GM18498 (cell line): ENCODE results near the gene ZNF516.

ENCODE experiments used
- ATAC-seq: cut with Tn5 transposase; IDR thresholded peaks from one replicate; pipeline ENCODE4 v1.9.1; 2021; ENCODE audit warnings: mild to moderate bottlenecking, moderate library complexity; ENCODE audit not compliant: unreplicated experiment

The ZNF516 gene

DNA sequence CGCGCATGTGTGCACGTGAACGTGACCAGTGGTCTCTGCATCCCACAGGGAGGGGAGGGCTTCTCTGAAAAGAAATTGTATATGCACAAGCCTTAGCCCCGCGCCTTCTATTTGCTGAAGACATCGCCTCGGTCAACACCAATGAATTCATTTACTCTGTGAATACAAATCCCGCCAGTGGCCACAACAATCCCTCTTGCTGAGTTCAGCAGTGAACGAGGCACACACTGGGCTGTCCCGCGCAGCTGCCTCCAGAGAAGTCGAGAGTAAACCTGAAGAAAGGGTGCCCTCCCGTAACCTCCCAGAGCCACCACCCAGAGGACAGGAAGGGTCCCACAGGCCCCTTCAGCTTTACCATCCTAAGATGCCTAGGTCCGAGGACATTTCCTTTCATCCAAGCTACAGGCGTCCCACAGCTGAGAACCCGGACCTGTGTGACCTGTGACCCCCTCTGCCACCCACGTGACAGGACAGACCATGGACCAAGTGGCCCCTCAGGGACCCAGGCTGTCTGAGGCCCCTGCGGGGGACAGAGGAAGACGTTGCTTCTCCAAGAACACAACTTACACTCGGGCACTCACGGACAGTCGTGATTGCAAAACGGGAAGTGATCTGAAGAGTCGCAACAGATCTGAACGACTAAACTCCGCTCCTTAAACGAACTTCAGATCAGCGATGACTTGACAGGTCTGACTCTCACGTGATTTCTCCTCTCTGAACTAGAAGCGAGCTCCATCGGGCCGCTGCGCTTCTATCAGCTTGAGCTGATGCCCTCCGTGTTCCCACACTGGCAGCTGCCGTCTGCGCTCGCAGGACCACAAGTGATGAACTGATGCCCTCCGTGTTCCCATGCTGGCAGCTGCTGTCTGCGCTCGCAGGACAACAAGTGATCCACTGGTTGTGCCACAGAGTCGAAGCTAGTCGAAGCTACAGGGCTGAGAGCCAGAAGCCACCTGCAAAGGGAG lies 92.7 kb downstream of the ZNF516 start:
- no peak for ATAC-seq

DNA sequence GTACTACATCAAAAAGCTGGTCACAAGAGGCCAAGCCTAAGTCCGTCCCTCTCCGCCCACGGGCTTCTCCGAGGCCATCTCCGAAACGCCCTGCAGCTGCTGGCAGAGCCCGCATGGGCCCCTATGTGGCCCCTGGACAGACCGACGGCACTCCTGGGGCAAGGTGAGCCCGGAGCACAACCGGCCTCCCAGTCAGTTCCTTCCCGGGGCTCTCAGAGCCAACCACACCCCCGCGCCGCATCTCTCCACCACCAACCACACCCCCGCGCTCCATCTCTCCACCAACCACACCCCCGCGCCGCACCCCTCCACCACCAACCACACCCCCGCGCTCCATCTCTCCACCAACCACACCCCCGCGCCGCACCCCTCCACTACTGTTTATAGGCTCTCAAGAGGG lies 93.5 kb downstream of the ZNF516 start:
- ATAC-seq = no peak

DNA sequence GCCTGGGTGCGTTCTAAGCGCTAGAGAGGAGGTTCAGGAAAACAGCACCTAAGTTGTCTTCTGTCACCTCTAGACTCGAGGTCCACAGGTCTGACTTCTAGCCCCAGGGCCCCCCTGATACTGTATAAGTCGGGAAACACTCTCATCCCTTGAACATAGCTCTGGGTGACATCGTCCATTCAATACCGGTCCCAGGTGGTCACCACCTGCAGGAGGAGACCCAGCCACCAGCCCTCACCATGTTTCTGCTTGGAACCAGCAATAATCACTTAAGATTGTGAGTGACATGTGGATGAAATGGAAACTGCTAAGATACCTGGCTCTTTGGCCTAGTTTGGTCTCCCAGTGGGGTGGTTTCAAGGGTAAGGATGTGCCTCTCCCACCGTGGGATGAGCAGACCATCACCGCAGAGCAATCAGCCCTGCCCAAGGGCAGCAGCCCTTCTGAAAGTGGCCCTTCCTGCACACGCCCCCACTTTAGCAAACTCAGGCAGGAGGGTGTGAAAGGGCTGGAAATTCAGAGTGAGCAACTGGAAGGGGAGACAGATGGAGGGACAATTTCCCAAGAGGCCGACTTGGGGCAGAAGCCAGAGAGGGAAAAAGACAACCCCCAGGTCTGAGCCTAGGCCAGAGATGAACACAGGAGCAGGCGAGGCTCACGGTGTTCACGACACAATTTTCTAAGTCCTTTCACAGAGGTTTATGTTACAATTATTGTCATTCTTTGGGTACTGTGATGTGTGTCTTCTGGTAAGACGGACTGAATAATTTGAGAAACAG lies 95.2 kb downstream of the ZNF516 start:
- ATAC-seq = no peak

DNA sequence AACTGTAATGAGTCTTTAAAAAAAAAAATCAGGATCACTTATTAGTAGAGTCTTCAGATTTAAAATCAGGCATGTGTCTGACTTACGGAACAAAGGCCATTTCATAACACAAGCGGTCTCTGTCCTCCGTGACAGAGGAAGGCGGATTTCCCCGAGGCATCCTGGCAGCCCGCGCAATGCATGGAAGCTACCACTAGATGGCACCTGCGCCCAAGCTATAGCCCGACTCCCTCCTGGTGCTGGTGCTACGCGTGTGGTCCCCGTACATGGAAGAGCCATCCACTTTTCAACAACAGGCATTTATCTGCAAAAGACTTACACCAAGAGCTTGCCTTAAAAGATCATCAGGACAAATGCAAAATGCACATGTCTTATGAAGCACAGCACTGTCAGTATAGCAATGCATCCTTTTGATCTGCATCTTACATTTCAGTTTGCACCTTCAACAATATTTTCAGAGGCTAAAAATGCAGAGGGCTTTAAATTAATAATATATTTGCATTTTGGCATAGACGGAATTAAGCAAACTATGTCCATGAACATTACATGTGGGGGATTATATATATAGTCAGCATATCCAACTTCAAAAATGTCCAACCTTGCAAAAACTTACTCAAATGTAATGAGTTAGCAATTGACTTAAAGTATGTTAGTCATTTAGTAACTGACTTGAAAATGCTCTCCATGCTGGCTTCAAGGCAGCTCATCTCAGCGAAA lies 96.0 kb downstream of the ZNF516 start:
- peak; percentile 90 for ATAC-seq

DNA sequence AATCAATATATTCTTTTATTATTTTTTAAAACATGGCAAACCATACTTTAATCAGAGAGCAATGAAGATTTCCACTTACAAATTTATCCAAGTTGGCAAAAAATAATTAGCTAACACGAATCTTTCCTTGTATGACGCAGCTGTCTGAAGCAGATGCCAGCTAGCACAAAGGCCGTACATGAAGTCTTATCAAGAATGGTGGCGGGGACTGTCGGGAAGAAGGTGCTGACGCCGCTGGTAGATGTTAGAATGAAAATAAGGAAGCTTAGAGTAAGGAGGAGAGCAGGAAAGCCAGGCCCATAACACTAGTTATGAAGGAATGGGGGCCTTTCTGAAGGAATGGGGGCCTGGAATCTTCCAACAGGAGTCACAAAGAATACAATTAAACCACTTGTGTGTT lies 96.7 kb downstream of the ZNF516 start:
- no peak for ATAC-seq

DNA sequence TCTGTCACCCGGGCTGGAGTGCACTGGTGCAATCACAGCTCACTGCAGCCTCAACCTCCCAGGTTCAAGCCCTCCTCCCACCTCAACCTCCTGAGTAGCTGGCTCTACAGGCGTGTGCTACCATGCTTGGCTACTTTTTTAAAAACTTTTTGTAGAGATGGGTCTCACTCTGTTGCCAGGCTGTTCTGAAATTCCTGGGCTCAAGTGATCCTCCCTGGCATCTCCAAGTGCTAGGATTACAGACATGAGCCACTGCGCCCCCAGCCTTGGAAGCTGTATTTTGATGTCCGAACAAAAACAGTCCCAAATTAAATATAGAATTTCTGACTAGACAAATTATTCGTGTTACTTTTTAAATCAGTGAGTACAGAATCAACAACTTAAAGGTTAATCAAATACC lies 97.4 kb downstream of the ZNF516 start:
- no peak for ATAC-seq

DNA sequence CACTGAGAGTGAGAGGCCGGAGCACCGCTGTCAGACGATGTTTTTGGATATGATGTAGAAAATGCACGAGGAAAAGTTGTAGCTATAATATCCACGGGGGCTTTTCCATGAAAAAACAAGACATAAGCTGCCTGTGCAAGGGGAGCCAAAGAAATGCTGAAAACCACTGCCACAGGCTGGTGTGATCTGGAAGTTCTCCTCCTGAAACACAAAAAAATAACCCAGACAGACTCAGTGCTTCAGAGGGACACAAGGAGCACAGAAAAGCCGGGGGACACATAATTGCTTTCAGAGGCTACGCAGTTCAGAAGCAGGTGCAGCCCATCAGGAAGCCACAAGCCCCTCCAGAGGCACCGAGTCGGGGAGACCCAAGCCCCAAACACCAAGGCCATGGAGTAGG lies 98.2 kb downstream of the ZNF516 start:
- no peak for ATAC-seq

DNA sequence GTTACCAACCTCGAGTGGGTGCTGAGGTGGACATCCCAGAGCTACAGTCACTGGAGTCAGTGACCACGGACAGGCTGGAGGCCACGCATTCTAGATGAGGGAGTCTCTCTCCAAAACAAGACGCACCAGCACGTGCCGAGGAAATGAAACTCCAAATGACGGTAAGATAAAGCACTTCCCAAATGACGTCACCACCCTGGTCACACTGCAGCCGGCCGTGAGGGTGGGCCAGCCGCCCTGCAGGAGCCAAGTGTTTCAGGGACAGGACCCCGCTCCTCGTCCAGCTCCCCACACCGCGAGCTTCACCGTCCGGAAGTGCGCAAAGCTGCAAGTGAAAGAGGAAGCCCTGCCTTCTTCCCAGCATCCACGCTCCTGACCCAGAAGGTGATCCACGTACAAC lies 99.4 kb downstream of the ZNF516 start:
- ATAC-seq = no peak

DNA sequence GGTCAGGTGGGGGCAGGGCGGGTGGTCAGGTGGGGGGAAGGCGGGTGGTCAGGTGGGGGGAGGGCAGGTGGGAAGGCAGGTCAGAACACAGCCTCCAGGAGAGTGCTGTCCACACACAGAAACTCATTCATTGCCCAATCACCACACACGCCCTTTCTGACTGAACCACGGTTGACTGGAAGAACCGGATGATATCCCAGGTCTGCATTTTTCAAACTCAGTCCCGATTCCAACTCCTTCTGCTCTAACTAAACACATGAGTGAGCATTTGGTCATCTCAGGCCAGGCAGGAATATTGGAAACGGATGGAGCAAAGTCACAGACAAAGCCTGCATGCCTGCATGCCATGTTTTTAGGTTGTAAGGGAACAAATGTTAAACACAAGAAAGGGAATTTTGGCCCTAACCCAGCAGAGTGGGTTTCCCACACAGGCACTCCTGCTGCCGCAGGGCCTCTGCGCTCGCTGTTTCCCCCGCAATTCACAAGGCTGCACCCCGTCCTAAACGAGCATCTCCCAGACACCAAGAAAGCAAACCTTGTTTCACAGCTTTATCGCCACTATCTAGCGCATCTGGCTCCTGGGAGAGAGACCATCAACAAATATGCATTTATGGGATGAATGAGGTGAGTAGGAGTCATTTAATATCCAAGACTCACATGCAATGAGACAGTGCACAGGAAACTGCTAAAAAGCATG lies 100.1 kb downstream of the ZNF516 start:
- no peak for ATAC-seq

DNA sequence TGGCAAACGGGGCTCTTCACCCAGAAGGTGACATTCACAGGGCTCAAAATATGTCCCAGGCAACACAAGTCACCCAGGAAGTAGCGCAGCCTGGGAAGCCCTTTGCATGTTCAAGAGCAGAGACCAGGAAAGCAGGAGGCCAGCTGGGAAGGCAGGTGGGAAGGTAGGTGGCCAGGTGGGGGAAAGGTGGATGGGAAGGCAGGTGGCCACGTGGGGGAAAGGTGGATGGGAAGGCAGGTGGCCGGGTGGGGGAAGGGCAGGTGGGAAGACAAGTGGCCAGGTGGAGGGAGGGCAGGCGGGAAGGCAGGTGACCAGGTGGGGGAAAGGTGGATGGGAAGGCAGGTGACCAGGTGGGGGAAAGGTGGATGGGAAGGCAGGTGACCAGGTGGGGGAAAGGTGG lies 102.7 kb downstream of the ZNF516 start:
- no peak for ATAC-seq

DNA sequence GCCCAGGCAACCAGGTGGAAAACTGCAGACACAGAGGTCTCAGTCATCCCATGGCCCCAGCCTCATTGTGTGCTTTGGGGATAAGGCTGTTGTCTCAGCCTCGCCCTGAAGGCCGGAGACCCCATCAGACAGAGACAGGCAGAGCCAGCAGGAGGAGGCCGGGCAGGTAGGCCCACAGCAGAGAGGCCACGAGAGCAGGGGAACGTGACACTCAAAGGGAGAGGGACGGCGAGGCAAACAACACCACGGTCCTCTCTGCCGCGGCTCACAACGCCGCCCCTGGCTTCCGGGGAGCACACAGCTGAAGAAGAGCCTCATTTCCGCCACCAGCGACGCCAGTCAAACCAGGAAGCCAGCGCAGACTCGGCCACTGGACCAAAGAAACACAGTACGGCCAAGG lies 103.3 kb downstream of the ZNF516 start:
- no peak for ATAC-seq

DNA sequence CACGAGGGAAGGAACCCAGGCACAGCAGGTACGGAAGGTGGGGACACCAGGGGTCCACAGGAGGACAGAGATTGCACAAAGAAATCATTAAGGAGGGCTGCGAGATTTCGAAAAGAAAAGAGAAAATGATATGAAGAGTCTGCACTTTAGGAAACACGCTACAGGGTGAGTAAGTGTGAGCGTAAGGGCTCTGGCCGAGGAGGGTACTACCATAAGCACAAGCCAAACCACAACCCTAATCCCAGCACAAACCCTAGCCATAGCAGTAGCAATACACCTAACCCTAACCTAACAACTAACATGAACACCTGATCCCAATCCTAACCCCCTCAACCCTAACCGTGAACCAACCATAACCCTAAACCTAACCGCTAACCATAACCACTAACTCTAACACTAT lies 104.0 kb downstream of the ZNF516 start:
- ATAC-seq = no peak

DNA sequence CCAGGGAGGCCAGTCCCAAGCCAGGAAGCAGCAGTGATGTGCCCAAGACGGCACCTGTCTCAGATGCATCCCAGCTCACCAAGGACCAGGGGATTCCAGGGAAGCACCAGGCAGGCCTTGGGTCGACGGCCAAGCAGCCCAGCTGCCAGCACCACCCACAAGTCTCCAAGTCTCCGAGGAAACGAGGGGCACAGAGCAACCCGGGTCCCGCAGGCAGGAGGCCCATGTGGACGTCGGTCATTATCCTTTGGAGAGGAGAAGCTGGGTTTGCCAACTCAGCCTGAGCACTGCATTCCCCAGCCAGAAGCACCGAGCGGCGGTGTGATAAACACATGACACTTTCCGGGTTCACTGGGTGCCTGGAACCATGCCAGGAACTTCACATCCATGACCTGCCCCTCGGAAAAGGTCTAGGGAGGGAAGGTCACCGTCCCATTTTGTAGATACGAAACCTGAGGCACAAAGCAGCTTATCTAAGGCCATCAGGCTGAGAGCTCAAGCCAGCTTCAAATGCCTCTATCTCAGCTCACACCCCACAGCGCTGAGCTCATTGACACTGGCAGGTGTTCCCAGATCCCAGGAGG lies 104.5 kb downstream of the ZNF516 start:
- no peak for ATAC-seq

DNA sequence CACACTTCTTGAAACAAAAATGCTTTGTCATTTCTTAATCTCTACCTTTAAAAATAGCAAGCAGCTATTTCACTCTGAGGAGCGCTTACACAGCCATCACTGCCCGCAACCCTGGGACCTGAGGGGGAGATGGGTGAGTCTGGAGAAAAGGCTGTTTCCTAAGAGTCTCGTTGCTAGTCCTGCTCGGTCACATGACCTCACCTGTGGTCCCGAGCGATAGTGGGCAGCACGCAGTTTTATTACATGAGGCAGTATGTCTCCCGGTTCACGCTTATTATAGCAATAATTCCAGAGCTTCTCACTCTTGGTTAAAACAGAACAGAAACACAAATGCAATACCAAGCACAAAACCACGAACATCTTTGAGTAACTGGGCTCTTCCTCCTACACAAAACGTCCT lies 105.3 kb downstream of the ZNF516 start:
- no peak for ATAC-seq

DNA sequence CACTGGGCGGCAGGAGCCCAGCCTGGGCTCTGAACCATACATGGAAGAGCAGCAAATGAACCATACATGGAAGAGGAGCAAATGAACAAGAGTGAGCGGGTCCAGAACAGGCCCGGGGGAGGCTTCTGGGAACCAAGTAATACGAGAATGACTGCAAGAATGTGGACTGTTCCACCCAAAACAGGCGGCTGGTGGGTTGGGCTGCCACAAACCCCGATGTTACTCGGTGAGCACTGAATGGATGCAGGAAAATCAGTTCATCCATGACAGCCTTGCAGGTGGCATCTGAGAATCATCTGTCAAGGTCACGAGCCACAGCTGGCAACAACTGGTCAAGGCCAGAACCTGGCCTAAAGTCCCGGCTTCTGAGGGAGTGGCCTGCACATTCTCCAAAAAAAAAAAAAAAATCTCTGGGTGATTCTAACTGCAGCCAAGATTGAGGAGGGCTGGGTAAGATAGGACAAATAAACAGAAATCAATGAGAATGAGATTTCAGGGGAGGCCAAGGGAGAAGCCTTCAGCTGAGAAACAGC lies 106.1 kb downstream of the ZNF516 start:
- ATAC-seq = no peak

DNA sequence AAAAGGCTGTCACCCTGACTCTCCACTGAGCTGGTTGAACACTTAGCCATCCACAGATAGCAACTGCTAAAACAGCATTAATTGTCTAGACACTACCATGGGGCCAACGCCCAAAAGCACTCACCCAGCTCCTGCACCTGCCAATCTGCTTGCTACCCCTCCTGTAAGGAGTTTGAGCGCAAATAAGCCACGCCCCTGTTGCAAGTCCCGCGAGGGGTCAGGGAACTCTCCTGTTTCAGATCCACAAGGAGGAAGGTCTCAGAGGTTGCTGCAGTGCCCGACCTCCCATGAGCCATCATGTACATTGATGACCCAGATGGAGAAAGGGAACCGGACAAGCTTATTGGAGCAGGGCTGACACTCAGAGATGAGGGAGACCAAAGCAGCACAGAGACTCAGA lies 106.8 kb downstream of the ZNF516 start:
- ATAC-seq = no peak

DNA sequence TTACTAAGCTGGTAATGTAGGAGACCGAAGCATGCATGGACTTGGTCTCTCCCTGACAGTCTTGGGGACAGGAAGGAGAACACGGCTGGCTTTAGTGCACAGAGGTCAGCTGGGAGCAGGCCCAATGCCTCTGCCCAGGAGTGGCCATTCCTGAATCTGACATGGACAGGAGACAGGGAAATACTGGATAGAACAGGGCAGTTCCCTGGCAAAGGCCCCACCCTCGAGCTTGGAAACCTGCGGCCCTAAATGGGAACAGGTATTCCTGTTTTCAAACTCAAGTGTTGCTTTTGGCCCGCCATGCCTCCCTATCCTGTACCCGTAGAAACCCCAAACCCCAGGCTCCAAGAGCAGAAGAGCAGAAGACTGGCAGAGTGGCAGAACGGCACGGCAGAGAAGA lies 107.4 kb downstream of the ZNF516 start:
- ATAC-seq = no peak

DNA sequence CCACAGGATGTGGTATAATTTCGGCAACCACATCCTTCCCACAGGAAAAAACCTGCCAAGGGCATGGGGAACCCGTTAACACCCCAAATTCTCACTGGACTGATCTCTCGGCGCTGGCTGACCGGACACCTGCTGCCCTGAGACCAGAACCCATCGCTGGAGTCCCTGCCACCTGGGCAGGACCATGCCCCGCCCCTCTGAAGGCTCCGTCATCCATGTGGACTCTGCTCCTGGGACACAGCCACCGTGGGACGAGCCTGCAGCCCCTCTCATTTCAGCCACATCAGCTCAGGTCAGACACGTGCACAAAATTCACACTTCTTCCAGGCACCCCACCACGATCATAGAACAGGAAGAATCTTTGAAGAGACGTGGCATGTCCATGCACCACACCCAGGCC lies 108.2 kb downstream of the ZNF516 start:
- ATAC-seq = no peak

DNA sequence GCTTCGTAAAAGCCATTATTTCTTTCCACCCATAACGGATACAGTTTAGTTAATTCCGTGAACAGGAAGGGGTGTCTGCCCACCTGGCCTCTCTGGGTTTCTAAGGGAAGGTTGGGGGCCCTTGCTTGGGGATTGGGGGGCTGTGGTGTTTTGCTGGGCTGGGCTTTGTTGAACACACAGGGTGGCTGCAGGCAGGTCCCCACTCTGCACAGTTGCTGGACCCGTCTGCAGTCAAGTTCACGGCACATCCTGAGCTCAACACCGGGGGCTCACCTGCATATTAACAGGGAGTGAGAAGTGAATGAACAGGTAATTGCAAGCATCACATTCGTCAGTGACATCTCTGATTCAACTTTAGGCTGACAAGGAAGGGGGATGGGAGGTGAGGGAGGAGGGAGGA lies 109.0 kb downstream of the ZNF516 start:
- no peak for ATAC-seq

DNA sequence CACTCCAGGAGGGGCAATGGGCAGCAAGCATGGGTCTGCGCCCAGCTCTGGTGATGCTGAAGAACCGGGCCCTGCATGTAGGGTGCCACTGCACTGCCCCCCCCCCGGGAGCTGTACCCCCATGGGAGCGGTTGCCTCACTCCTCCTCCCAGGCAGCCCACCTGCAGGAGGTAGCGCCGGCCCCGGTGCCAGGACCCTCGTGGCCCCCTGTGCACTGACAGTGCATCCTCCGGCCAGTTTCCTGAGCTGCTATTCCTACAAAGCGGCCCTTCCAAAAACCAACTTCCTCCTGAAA lies 109.4 kb downstream of the ZNF516 start:
- no peak for ATAC-seq
